Measurements from ENCODE around the gene SOS2. TPM values are rescaled to one million over a fixed set of nuclear protein-coding genes. Genes with fewer than 3 reads are reported as not detected.
"Not testable (repeated sequence)": the region's sequence is repeated elsewhere in the genome, so short reads cannot be mapped to it uniquely, and the experiment has no call there.

Gene SOS2
- total and polyA plus RNA-seq, 2 donors (not counting 1 experiment from before 2014, with no cell fraction given): 9.6 to 51.0 TPM

DNA sequence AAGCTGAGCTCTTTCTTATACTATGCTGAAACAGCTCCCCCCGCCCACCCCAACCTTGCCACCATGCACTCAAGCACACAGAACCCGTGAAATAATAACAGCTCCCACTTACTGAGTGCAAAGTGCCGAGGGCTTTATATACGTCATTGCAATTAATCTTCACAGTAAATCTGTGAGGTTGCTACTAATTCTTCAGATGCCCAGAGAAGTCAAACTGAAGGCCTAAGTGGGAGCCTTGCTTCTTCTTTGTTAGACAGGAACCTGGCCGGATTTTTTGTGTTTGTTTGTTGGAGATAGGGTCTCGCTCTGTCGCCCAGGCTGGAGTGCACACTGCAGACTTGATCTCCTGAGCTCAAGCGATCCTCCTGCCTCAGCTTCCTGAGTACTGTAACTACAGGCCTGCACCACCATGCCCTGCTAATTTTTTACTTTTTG lies 149.1 kb downstream of the SOS2 start:
- DNase-seq: peak; percentile 70
- POLR2A ChIA-PET: interaction anchor here (0.5 to 2.9 kb wide), 11 partner anchors 9 to 220 kb away, joined by 3 to 32 read pairs (median 3); partner anchors contain the start of gene VCPKMT

DNA sequence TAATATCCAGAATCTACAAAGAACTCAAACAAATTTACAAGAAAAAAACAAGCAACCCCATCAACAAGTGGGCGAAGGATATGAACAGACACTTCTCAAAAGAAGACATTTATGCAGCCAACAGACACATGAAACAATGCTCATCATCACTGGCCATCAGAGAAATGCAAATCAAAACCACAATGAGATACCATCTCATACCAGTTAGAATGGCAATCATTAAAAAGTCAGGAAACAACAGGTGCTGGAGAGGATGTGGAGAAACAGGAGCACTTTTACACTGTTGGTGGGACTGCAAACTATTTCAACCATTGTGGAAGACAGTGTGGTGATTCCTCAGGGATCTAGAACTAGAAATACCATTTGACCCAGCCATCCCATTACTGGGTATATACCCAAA lies 152.3 kb downstream of the SOS2 start:
- Histone ChIP-seq H3K79me2 (ENCODE audit: control insufficient read depth, insufficient read depth, low read length) (peaks cover 20% of the 10 kb centered on the region), H3K4me1 (ENCODE audit: control insufficient read depth in 2 of 2, insufficient read depth in 2 of 2, low read length in 2 of 2) (peaks cover 35 to 40% of the 10 kb centered on the region in 2 donors)
- H3K27me3 Mint-ChIP-seq; H3K27me3 ChIP-seq (replicated peaks in 1 of 4; ENCODE audit: control extremely low read depth in 1 of 4, control insufficient read depth in 3 of 4, insufficient read depth in 4 of 4, low read length in 3 of 4); H3K4me3 ChIP-seq (ENCODE audit: control extremely low read depth in 1 of 5, extremely low read depth in 1 of 5, insufficient read depth in 1 of 5, low read depth in 2 of 5, low read length in 4 of 5); ATAC-seq (ENCODE audit: low read depth); CTCF ChIA-PET; H3K9me3 Mint-ChIP-seq (ENCODE audit: insufficient read depth); H3K9ac ChIP-seq (ENCODE audit: low read length); H2AFZ ChIP-seq (ENCODE audit: insufficient read depth, low read depth, low read length, poor library complexity, severe bottlenecking); H3K27ac ChIP-seq (ENCODE audit: low read length in 2 of 2); H3K9me3 ChIP-seq (ENCODE audit: control extremely low read depth in 1 of 3, control insufficient read depth in 2 of 3, insufficient read depth in 1 of 3, low read length in 2 of 3); intact Hi-C loops (cut with micrococcal nuclease); POLR2A ChIA-PET; H3K4me2 ChIP-seq (replicated peaks; ENCODE audit: low read depth, low read length, poor library complexity, severe bottlenecking); H3K4me3 Mint-ChIP-seq; DNase-seq; H3K36me3 ChIP-seq (replicated peaks in 1 of 2; ENCODE audit: control extremely low read depth in 1 of 2, control insufficient read depth in 1 of 2, extremely low read depth in 1 of 2, insufficient read depth in 2 of 2, low read length in 1 of 2); H4K20me1 ChIP-seq (ENCODE audit: control insufficient read depth, insufficient read depth, low read length, poor library complexity, severe bottlenecking): not testable (repeated sequence)
- peak overlapping the region; percentile 41 for H3K27ac Mint-ChIP-seq
- no CpG with 5 or more reads among the region's 1 CpG for WGBS (ENCODE audit: insufficient coverage)
- peaks cover 63% of the 10 kb centered on the region for H3K4me1 Mint-ChIP-seq

More for the DNA sequence above, 149.1 kb downstream of the SOS2 start:
- Mint-ChIP-seq H3K27ac (peak overlapping the region; percentile 96), H3K4me3 (peak overlapping the region; percentile 77), H3K4me1 (peaks cover 77% of the 10 kb centered on the region), H3K9me3 (ENCODE audit: insufficient read depth) (no peaks in the 10 kb centered on the region), H3K27me3 (no peaks in the 10 kb centered on the region)
- intact Hi-C loops (cut with micrococcal nuclease): loop anchor here (2.0 kb wide), 1 partner anchor 22 kb away; no protein-coding TSS in a partner anchor
- TF ChIP-seq, protein P1, sequence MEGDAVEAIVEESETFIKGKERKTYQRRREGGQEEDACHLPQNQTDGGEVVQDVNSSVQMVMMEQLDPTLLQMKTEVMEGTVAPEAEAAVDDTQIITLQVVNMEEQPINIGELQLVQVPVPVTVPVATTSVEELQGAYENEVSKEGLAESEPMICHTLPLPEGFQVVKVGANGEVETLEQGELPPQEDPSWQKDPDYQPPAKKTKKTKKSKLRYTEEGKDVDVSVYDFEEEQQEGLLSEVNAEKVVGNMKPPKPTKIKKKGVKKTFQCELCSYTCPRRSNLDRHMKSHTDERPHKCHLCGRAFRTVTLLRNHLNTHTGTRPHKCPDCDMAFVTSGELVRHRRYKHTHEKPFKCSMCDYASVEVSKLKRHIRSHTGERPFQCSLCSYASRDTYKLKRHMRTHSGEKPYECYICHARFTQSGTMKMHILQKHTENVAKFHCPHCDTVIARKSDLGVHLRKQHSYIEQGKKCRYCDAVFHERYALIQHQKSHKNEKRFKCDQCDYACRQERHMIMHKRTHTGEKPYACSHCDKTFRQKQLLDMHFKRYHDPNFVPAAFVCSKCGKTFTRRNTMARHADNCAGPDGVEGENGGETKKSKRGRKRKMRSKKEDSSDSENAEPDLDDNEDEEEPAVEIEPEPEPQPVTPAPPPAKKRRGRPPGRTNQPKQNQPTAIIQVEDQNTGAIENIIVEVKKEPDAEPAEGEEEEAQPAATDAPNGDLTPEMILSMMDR (IDR thresholded peaks at IDR 0.05): no peak
- no peak for TF ChIP-seq EZH2 (IDR thresholded peaks at IDR 0.05; ENCODE audit: borderline replicate concordance, insufficient read depth, low read depth, low read length, poor library complexity, severe bottlenecking)
- CTCF ChIA-PET: interaction anchor here (0.7 to 3.6 kb wide), 15 partner anchors 11 to 231 kb away, joined by 3 to 27 read pairs (median 6); partner anchors contain the start of gene NEMF
- Histone ChIP-seq H3K9ac (ENCODE audit: low read length) (peak overlapping the region; percentile 69), H3K79me2 (ENCODE audit: control insufficient read depth, insufficient read depth, low read length) (peaks cover 20% of the 10 kb centered on the region), H3K4me3 (ENCODE audit: control extremely low read depth in 1 of 5, extremely low read depth in 1 of 5, insufficient read depth in 1 of 5, low read depth in 2 of 5, low read length in 4 of 5) (peak overlapping the region in 3 of 5 experiments; percentile 18 to 57 (median 21)), H3K36me3 (replicated peaks in 1 of 2; ENCODE audit: control extremely low read depth in 1 of 2, control insufficient read depth in 1 of 2, extremely low read depth in 1 of 2, insufficient read depth in 2 of 2, low read length in 1 of 2) (no peaks in the 10 kb centered on the region), H3K9me3 (ENCODE audit: control extremely low read depth in 1 of 3, control insufficient read depth in 2 of 3, insufficient read depth in 1 of 3, low read length in 2 of 3) (no peaks in the 10 kb centered on the region), H2AFZ (ENCODE audit: insufficient read depth, low read depth, low read length, poor library complexity, severe bottlenecking) (peak overlapping the region; percentile 35), H4K20me1 (ENCODE audit: control insufficient read depth, insufficient read depth, low read length, poor library complexity, severe bottlenecking) (no peaks in the 10 kb centered on the region), H3K4me2 (replicated peaks; ENCODE audit: low read depth, low read length, poor library complexity, severe bottlenecking) (peak overlapping the region; percentile 68), H3K4me1 (ENCODE audit: control insufficient read depth in 2 of 2, insufficient read depth in 2 of 2, low read length in 2 of 2) (peaks cover 66 to 72% of the 10 kb centered on the region in 2 donors), H3K27me3 (replicated peaks in 1 of 4; ENCODE audit: control extremely low read depth in 1 of 4, control insufficient read depth in 3 of 4, insufficient read depth in 4 of 4, low read length in 3 of 4) (no peaks in the 10 kb centered on the region), H3K27ac (ENCODE audit: low read length in 2 of 2) (peak overlapping the region; percentile 95 to 100)
- ATAC-seq (ENCODE audit: low read depth): peak; percentile 3
- WGBS (ENCODE audit: insufficient coverage): 42% methylated on average over 5 of the region's 8 CpGs

DNA sequence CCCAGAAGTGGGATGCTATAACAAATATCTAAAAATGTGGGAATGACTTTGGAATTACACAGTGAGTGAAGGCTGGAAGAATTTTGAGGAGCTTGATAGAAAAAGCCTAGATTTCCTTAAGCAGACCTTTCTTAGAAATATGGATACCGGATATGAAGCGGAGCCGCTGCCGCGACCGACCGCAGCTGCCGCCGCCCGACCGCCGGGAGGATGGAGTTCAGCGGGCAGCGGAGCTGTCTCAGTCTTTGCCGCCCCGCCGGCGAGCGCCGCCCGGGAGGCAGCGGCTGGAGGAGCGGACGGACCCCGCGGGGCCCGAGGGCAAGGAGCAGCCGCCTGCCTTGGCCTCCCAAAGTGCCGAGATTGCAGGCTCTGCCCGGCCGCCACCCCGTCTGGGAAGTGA lies 157.7 kb downstream of the SOS2 start:
- H3K27ac Mint-ChIP-seq; POLR2A ChIA-PET; H3K4me3 ChIP-seq (ENCODE audit: control extremely low read depth in 1 of 5, extremely low read depth in 1 of 5, insufficient read depth in 1 of 5, low read depth in 2 of 5, low read length in 4 of 5): not testable (repeated sequence)

More for the DNA sequence above, 157.7 kb downstream of the SOS2 start:
- H3K27ac ChIP-seq (ENCODE audit: low read length in 2 of 2); H3K27me3 ChIP-seq (replicated peaks in 1 of 4; ENCODE audit: control extremely low read depth in 1 of 4, control insufficient read depth in 3 of 4, insufficient read depth in 4 of 4, low read length in 3 of 4); DNase-seq; H4K20me1 ChIP-seq (ENCODE audit: control insufficient read depth, insufficient read depth, low read length, poor library complexity, severe bottlenecking); H3K36me3 ChIP-seq (replicated peaks in 1 of 2; ENCODE audit: control extremely low read depth in 1 of 2, control insufficient read depth in 1 of 2, extremely low read depth in 1 of 2, insufficient read depth in 2 of 2, low read length in 1 of 2); H3K27me3 Mint-ChIP-seq; H3K9ac ChIP-seq (ENCODE audit: low read length); intact Hi-C loops (cut with micrococcal nuclease); H3K4me2 ChIP-seq (replicated peaks; ENCODE audit: low read depth, low read length, poor library complexity, severe bottlenecking); H2AFZ ChIP-seq (ENCODE audit: insufficient read depth, low read depth, low read length, poor library complexity, severe bottlenecking); H3K9me3 ChIP-seq (ENCODE audit: control extremely low read depth in 1 of 3, control insufficient read depth in 2 of 3, insufficient read depth in 1 of 3, low read length in 2 of 3); H3K9me3 Mint-ChIP-seq (ENCODE audit: insufficient read depth); ATAC-seq (ENCODE audit: low read depth); H3K4me3 Mint-ChIP-seq: not testable (repeated sequence)
- H3K79me2 ChIP-seq (ENCODE audit: control insufficient read depth, insufficient read depth, low read length): peaks cover 24% of the 10 kb centered on the region
- CTCF ChIA-PET: interaction anchor here (3.5 kb wide), 1 partner anchor 8 kb away, joined by 22 read pairs; no protein-coding TSS in a partner anchor
- 100% methylated on average over 5 of the region's 32 CpGs for WGBS (ENCODE audit: insufficient coverage)
- peaks cover 44% of the 10 kb centered on the region for H3K4me1 Mint-ChIP-seq
- peaks cover 12 to 15% of the 10 kb centered on the region in 2 donors for H3K4me1 ChIP-seq (ENCODE audit: control insufficient read depth in 2 of 2, insufficient read depth in 2 of 2, low read length in 2 of 2)
